ENCODE results near the gene SMARCD3.

DNA sequence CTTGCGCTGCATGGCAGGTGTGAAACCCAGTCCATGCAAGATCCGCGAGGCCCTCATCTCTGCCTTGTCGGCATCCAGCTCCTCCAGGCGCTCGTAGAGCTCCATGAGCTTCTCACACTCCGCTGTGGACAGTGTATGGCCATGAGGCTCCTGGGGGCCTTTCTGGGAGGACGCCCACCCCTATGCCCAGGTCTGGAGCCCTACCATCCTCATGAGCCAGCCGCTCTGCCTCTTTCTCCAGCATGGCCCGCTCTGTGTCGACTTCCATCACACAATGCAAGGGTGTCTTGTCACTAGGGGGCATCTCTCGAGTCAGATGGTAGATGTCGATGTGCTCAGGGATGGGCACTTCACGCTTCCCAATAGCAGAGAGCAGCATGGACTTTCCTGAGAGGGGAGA lies 24.8 kb downstream of the SMARCD3 start:
- TF ChIP-seq SMC3 (conservative IDR thresholded peaks at IDR 0.05; ENCODE audit: poor library complexity) (no peak), POLR2AphosphoS5 (IDR thresholded peaks at IDR 0.05) (no peak), TAF1 (IDR thresholded peaks at IDR 0.05; ENCODE audit: low read depth) (no peak), EZH2 (IDR thresholded peaks at IDR 0.05; ENCODE audit: borderline replicate concordance, insufficient read depth, low read length, poor library complexity, severe bottlenecking) (no peak), RAD21 (conservative IDR thresholded peaks at IDR 0.05) (no peak), EP300 (conservative IDR thresholded peaks at IDR 0.05; ENCODE audit: poor library complexity, severe bottlenecking) (no peak)
- TF ChIP-seq, protein P1, sequence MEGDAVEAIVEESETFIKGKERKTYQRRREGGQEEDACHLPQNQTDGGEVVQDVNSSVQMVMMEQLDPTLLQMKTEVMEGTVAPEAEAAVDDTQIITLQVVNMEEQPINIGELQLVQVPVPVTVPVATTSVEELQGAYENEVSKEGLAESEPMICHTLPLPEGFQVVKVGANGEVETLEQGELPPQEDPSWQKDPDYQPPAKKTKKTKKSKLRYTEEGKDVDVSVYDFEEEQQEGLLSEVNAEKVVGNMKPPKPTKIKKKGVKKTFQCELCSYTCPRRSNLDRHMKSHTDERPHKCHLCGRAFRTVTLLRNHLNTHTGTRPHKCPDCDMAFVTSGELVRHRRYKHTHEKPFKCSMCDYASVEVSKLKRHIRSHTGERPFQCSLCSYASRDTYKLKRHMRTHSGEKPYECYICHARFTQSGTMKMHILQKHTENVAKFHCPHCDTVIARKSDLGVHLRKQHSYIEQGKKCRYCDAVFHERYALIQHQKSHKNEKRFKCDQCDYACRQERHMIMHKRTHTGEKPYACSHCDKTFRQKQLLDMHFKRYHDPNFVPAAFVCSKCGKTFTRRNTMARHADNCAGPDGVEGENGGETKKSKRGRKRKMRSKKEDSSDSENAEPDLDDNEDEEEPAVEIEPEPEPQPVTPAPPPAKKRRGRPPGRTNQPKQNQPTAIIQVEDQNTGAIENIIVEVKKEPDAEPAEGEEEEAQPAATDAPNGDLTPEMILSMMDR (IDR thresholded peaks at IDR 0.05; ENCODE audit: poor library complexity, severe bottlenecking), result no peak
